ENCODE measurements around the gene MINDY4. TPM values are rescaled to one million over a fixed set of nuclear protein-coding genes. Genes with fewer than 3 reads are reported as not detected.

The MINDY4 gene
- total and polyA plus RNA-seq, 2 of the 13 experiments (the other 11 are each of a cell fraction or from before 2014, with no cell fraction given): not detected

- no peak for TF ChIP-seq ZNF205 (CRISPR knock-in tag; IDR thresholded peaks at IDR 0.05)
- 0 out of 2 replicates have a peak, but pooled peaks have one; percentile 48 for TF ChIP-seq ZNF737 (CRISPR knock-in tag; IDR thresholded peaks at IDR 0.05; ENCODE audit: borderline replicate concordance)
- no peak for TF ChIP-seq NFIB (CRISPR knock-in tag; IDR thresholded peaks at IDR 0.05; ENCODE audit: borderline replicate concordance)
- TF ChIP-seq ZNF30 (CRISPR knock-in tag; IDR thresholded peaks at IDR 0.05): no peak
- TF ChIP-seq TAF1 (CRISPR knock-in tag; IDR thresholded peaks at IDR 0.05): no peak
- TF ChIP-seq THYN1 (CRISPR knock-in tag; IDR thresholded peaks at IDR 0.05; ENCODE audit: borderline replicate concordance, low read depth): no peak
- TF ChIP-seq YEATS4 (CRISPR knock-in tag; IDR thresholded peaks at IDR 0.05; ENCODE audit: borderline replicate concordance): no peak
- TF ChIP-seq PHF8 (CRISPR knock-in tag; IDR thresholded peaks at IDR 0.05): no peak
- no peak for TF ChIP-seq MTF1 (CRISPR knock-in tag; IDR thresholded peaks at IDR 0.05)
- peak; percentile 22; the same call in 1 of the 2 replicates for TF ChIP-seq ZNF687 (CRISPR knock-in tag; IDR thresholded peaks at IDR 0.05)
- no peak for TF ChIP-seq ZFP1 (CRISPR knock-in tag; IDR thresholded peaks at IDR 0.05)
- no peak for TF ChIP-seq ZNF891 (CRISPR knock-in tag; IDR thresholded peaks at IDR 0.05)
- no peak for TF ChIP-seq HCFC1 (IDR thresholded peaks at IDR 0.05; ENCODE audit: low read depth, low read length)
- TF ChIP-seq SRSF9 (IDR thresholded peaks at IDR 0.05; ENCODE audit: borderline replicate concordance, insufficient read depth, low read depth, low read length, poor library complexity, severe bottlenecking): no peak
- TF ChIP-seq TBX3 (IDR thresholded peaks at IDR 0.05; ENCODE audit: borderline replicate concordance): no peak
- TF ChIP-seq TRAFD1 (CRISPR knock-in tag; IDR thresholded peaks at IDR 0.05; ENCODE audit: borderline replicate concordance): no peak
- TF ChIP-seq BCL6 (CRISPR knock-in tag; IDR thresholded peaks at IDR 0.05): no peak
- no peak for TF ChIP-seq BCL3 (CRISPR knock-in tag; IDR thresholded peaks at IDR 0.05)
- TF ChIP-seq RFX5 (IDR thresholded peaks at IDR 0.05; ENCODE audit: low read depth, low read length): no peak
- no peak for TF ChIP-seq GMEB1 (CRISPR knock-in tag; IDR thresholded peaks at IDR 0.05; ENCODE audit: borderline replicate concordance)
- no peak for TF ChIP-seq ZNF850 (CRISPR knock-in tag; conservative IDR thresholded peaks at IDR 0.05)
These were observed 167.5 kb downstream of the MINDY4 start (continued) for GRCh38 chr7:30938435-30939316.

Measured in HepG2 (cell line).